Measurements from ENCODE around the gene SLC10A6.

The SLC10A6 gene

GRCh38 chr4:86872135-86872534, 23.0 kb upstream of the SLC10A6 start:
- Histone ChIP-seq H4K20me1 (ENCODE audit: insufficient read depth, low read length, poor library complexity, severe bottlenecking) (no peaks in the 10 kb centered on the region), H3K36me3 (ENCODE audit: insufficient read depth, low read length) (no peaks in the 10 kb centered on the region), H3K9me3 (ENCODE audit: insufficient read depth, low read depth, low read length) (no peaks in the 10 kb centered on the region), H3K4me1 (ENCODE audit: insufficient read depth, low read length, poor library complexity, severe bottlenecking) (no peaks in the 10 kb centered on the region), H3K9me2 (replicated peaks; ENCODE audit: low read depth, low read length) (no peaks in the 10 kb centered on the region), H3K4me3 (ENCODE audit: low read length, poor library complexity, severe bottlenecking) (no peak overlapping the region), H3K4me2 (ENCODE audit: low read depth, low read length, poor library complexity, severe bottlenecking) (no peak overlapping the region), H3F3A (ENCODE audit: low read depth) (no peaks in the 10 kb centered on the region), H3K27me3 (ENCODE audit: insufficient read depth, low read length, poor library complexity, severe bottlenecking) (no peaks in the 10 kb centered on the region), H2AFZ (ENCODE audit: low read length) (no peak overlapping the region), H3K79me2 (ENCODE audit: insufficient read depth, low read length) (no peaks in the 10 kb centered on the region), H3K9ac (ENCODE audit: low read depth, low read length, poor library complexity, severe bottlenecking) (no peak overlapping the region)
- TF ChIP-seq EZH2phosphoT487 (IDR thresholded peaks at IDR 0.05; ENCODE audit: borderline replicate concordance), result no peak
- TF ChIP-seq CTCF (conservative IDR thresholded peaks at IDR 0.05; ENCODE audit: low read length), result no peak

GRCh38 chr4:86870442-86871069, 21.4 kb upstream of the SLC10A6 start:
- Histone ChIP-seq H4K20me1 (ENCODE audit: insufficient read depth, low read length, poor library complexity, severe bottlenecking) (no peaks in the 10 kb centered on the region), H3K9ac (ENCODE audit: low read depth, low read length, poor library complexity, severe bottlenecking) (no peak overlapping the region), H3K79me2 (ENCODE audit: insufficient read depth, low read length) (no peaks in the 10 kb centered on the region), H2AFZ (ENCODE audit: low read length) (no peak overlapping the region), H3K36me3 (ENCODE audit: insufficient read depth, low read length) (no peaks in the 10 kb centered on the region), H3K9me2 (replicated peaks; ENCODE audit: low read depth, low read length) (no peaks in the 10 kb centered on the region), H3K4me2 (ENCODE audit: low read depth, low read length, poor library complexity, severe bottlenecking) (no peak overlapping the region), H3K9me3 (ENCODE audit: insufficient read depth, low read depth, low read length) (no peaks in the 10 kb centered on the region), H3K4me1 (ENCODE audit: insufficient read depth, low read length, poor library complexity, severe bottlenecking) (no peaks in the 10 kb centered on the region), H3F3A (ENCODE audit: low read depth) (no peaks in the 10 kb centered on the region), H3K4me3 (ENCODE audit: low read length, poor library complexity, severe bottlenecking) (no peak overlapping the region), H3K27me3 (ENCODE audit: insufficient read depth, low read length, poor library complexity, severe bottlenecking) (no peaks in the 10 kb centered on the region)
- TF ChIP-seq CTCF (conservative IDR thresholded peaks at IDR 0.05; ENCODE audit: low read length) (no peak), EZH2phosphoT487 (IDR thresholded peaks at IDR 0.05; ENCODE audit: borderline replicate concordance) (no peak)

GRCh38 chr4:86857341-86858052, 8.3 kb upstream of the SLC10A6 start:
- H2AFZ ChIP-seq (ENCODE audit: low read length), result no peak overlapping the region
- H3F3A ChIP-seq (ENCODE audit: low read depth), result no peaks in the 10 kb centered on the region
- H3K9me3 ChIP-seq (ENCODE audit: insufficient read depth, low read depth, low read length), result no peaks in the 10 kb centered on the region
- H3K36me3 ChIP-seq (ENCODE audit: insufficient read depth, low read length), result no peaks in the 10 kb centered on the region
- TF ChIP-seq CTCF (conservative IDR thresholded peaks at IDR 0.05; ENCODE audit: low read length), result no peak
- no peak for TF ChIP-seq EZH2phosphoT487 (IDR thresholded peaks at IDR 0.05; ENCODE audit: borderline replicate concordance)
- no peaks in the 10 kb centered on the region for H3K4me1 ChIP-seq (ENCODE audit: insufficient read depth, low read length, poor library complexity, severe bottlenecking)
- no peaks in the 10 kb centered on the region for H3K27me3 ChIP-seq (ENCODE audit: insufficient read depth, low read length, poor library complexity, severe bottlenecking)
- no peak overlapping the region for H3K9ac ChIP-seq (ENCODE audit: low read depth, low read length, poor library complexity, severe bottlenecking)
- H3K79me2 ChIP-seq (ENCODE audit: insufficient read depth, low read length), result no peaks in the 10 kb centered on the region
- no peak overlapping the region for H3K4me2 ChIP-seq (ENCODE audit: low read depth, low read length, poor library complexity, severe bottlenecking)
- H3K4me3 ChIP-seq (ENCODE audit: low read length, poor library complexity, severe bottlenecking), result no peak overlapping the region
- H4K20me1 ChIP-seq (ENCODE audit: insufficient read depth, low read length, poor library complexity, severe bottlenecking), result no peaks in the 10 kb centered on the region
- H3K9me2 ChIP-seq (replicated peaks; ENCODE audit: low read depth, low read length), result no peaks in the 10 kb centered on the region
